Measurements from ENCODE around the gene KRT78. TPM values are rescaled to one million over a fixed set of nuclear protein-coding genes. Genes with fewer than 3 reads are reported as not detected.

The KRT78 gene
- total RNA-seq, 1 experiment from 2014 or later = 0.15 TPM

- peaks cover 58% of the 10 kb centered on the region for H3K4me1 ChIP-seq (ENCODE audit: insufficient read depth, low read length)
- H3K79me2 ChIP-seq (ENCODE audit: low read length) = no peaks in the 10 kb centered on the region
- H3K27ac ChIP-seq (ENCODE audit: low read length) = peak overlapping the region; percentile 97
- ATAC-seq = peak; percentile 4; the same call in 1 of the 2 replicates
- no peak overlapping the region for H2AFZ ChIP-seq (ENCODE audit: low read length)
- TF ChIP-seq CTCF (conservative IDR thresholded peaks at IDR 0.05; ENCODE audit: low read depth, low read length) = no peak
- no peak for TF ChIP-seq EZH2 (IDR thresholded peaks at IDR 0.05; ENCODE audit: low read length, unreplicated experiment)
- TF ChIP-seq EZH2phosphoT487 (IDR thresholded peaks at IDR 0.05; ENCODE audit: borderline replicate concordance, low read length) = no peak
- H3K9me3 ChIP-seq (ENCODE audit: low read length) = no peaks in the 10 kb centered on the region
- H3K36me3 ChIP-seq (ENCODE audit: low read depth, low read length) = no peaks in the 10 kb centered on the region
- POLR2A ChIA-PET (ENCODE audit: unreplicated experiment) = interaction anchor here (0.6 kb wide), 1 partner anchor 85 kb away, joined by 5 read pairs; no protein-coding TSS in a partner anchor
- DNase-seq = peak; percentile 60
- no TSS peak for BruUV-seq (replicated peaks)
- H3K4me2 ChIP-seq (ENCODE audit: low read length) = no peak overlapping the region
- H3K9ac ChIP-seq (ENCODE audit: low read length) = peak overlapping the region; percentile 22
- no peak overlapping the region for H3K4me3 ChIP-seq (ENCODE audit: low read length)
- no peaks in the 10 kb centered on the region for H3K9me2 ChIP-seq (replicated peaks; ENCODE audit: low read length)
- no peaks in the 10 kb centered on the region for H3F3A ChIP-seq (ENCODE audit: low read length, unreplicated experiment)
- no peaks in the 10 kb centered on the region for H3K27me3 ChIP-seq (ENCODE audit: low read length)
- CTCF ChIA-PET = interaction anchor here (0.6 kb wide), 1 partner anchor 102 kb away, joined by 3 read pairs; no protein-coding TSS in a partner anchor
- intact Hi-C loops (cut with micrococcal nuclease) = no loop called here
- H4K20me1 ChIP-seq (ENCODE audit: low read length) = no peaks in the 10 kb centered on the region
These were observed 27.6 kb upstream of the KRT78 start for GRCh38 chr12:52876372-52876771.

- Histone ChIP-seq H3K9me2 (replicated peaks; ENCODE audit: low read length) (no peaks in the 10 kb centered on the region), H2AFZ (ENCODE audit: low read length) (no peak overlapping the region), H3K4me3 (ENCODE audit: low read length) (peak overlapping the region; percentile 44), H3K9ac (ENCODE audit: low read length) (peak overlapping the region; percentile 96), H3K9me3 (ENCODE audit: low read length) (no peaks in the 10 kb centered on the region), H3K4me1 (ENCODE audit: insufficient read depth, low read length) (peaks cover 70% of the 10 kb centered on the region), H3F3A (ENCODE audit: low read length, unreplicated experiment) (no peaks in the 10 kb centered on the region), H3K27ac (ENCODE audit: low read length) (peak overlapping the region; percentile 97), H3K4me2 (ENCODE audit: low read length) (peak overlapping the region; percentile 81), H3K36me3 (ENCODE audit: low read depth, low read length) (no peaks in the 10 kb centered on the region), H3K27me3 (ENCODE audit: low read length) (no peaks in the 10 kb centered on the region), H4K20me1 (ENCODE audit: low read length) (no peaks in the 10 kb centered on the region), H3K79me2 (ENCODE audit: low read length) (no peaks in the 10 kb centered on the region)
- intact Hi-C loops (cut with micrococcal nuclease) = loop anchor here (5.0 kb wide), 3 partner anchors 433 to 728 kb away; no protein-coding TSS in a partner anchor
- POLR2A ChIA-PET (ENCODE audit: unreplicated experiment) = interaction anchor here (0.6 to 1.9 kb wide), 5 partner anchors 204 to 728 kb away, joined by 3 to 14 read pairs (median 4); partner anchors contain the start of gene SPRYD3
- CTCF ChIA-PET = interaction anchor here (0.8 to 1.0 kb wide), 4 partner anchors 9 to 479 kb away, joined by 3 to 7 read pairs (median 4); no protein-coding TSS in a partner anchor
- no peak for TF ChIP-seq CTCF (conservative IDR thresholded peaks at IDR 0.05; ENCODE audit: low read depth, low read length)
- TF ChIP-seq EZH2 (IDR thresholded peaks at IDR 0.05; ENCODE audit: low read length, unreplicated experiment) = no peak
- TF ChIP-seq EZH2phosphoT487 (IDR thresholded peaks at IDR 0.05; ENCODE audit: borderline replicate concordance, low read length) = no peak
- BruUV-seq (replicated peaks) = TSS peak; percentile 78
- no peak for ATAC-seq
- peak; percentile 17 for DNase-seq
These were observed 26.0 kb upstream of the KRT78 start for GRCh38 chr12:52874573-52875435.
